HUDEP-2 (cell line): ENCODE results near the gene IGSF1.
A peak's percentile ranks its signal among the peaks of the same experiment; 100 is the strongest.
"Not testable (repeated sequence)": the region's sequence is repeated elsewhere in the genome, so short reads cannot be mapped to it uniquely, and the experiment has no call there.

Experiments used
- DNase-seq, 76 experiments: peaks; one replicate each; lab custom pipeline; 2025; ENCODE audit not compliant: unreplicated experiment in 76 of 76; lab: John Stamatoyannopoulos, UW

Gene IGSF1

GRCh38 chrX:131271274-131271673 lies 17.8 kb downstream of the IGSF1 start:
- no peak for DNase-seq

- DNase-seq, result no peak
Observed at GRCh38 chrX:131270080-131270479, 19.0 kb downstream of the IGSF1 start.

GRCh38 chrX:131264665-131265064 lies 24.4 kb downstream of the IGSF1 start:
- DNase-seq, result no peak

GRCh38 chrX:131264053-131264452 lies 25.1 kb downstream of the IGSF1 start:
- no peak for DNase-seq

GRCh38 chrX:131262738-131263679 lies 26.1 kb downstream of the IGSF1 start:
- peak in 32 of 76 experiments; percentile 0 to 42 (median 8) for DNase-seq

- DNase-seq, result no peak
Observed at GRCh38 chrX:131262200-131262599, 26.9 kb downstream of the IGSF1 start.

- DNase-seq, result no peak
Observed at GRCh38 chrX:131257367-131257766, 31.7 kb downstream of the IGSF1 start.

- DNase-seq, result not testable (repeated sequence)
Observed at GRCh38 chrX:131250984-131251738, 37.9 kb downstream of the IGSF1 start.

GRCh38 chrX:131239057-131239456 lies 50.0 kb downstream of the IGSF1 start:
- DNase-seq, result no peak

GRCh38 chrX:131237363-131237762 lies 51.7 kb downstream of the IGSF1 start:
- no peak for DNase-seq

GRCh38 chrX:131235768-131236545 lies 53.1 kb downstream of the IGSF1 start:
- no peak for DNase-seq

- no peak for DNase-seq
Observed at GRCh38 chrX:131227608-131228007, 61.5 kb downstream of the IGSF1 start.

- DNase-seq, result no peak
Observed at GRCh38 chrX:131226591-131226990, 62.5 kb downstream of the IGSF1 start.

- no peak for DNase-seq
Observed at GRCh38 chrX:131225078-131225477, 64.0 kb downstream of the IGSF1 start.
